Endodermal cell (in vitro differentiated cells): ENCODE data around the gene EHD4. TPM values are rescaled to one million over a fixed set of nuclear protein-coding genes. Genes with fewer than 3 reads are reported as not detected.

Source experiments
- DNase-seq: peaks from one replicate; pipeline ENCODE4 v3.0.0-alpha.2; 2017
- H3K27ac ChIP-seq: 2 replicates; pipeline ENCODE4 v1.5.1; 2013; ENCODE audit warnings: mild to moderate bottlenecking, low read depth, low read length, moderate library complexity
- H3K27me3 ChIP-seq: 2 replicates; pipeline ENCODE4 v1.6.1; 2013; ENCODE audit warnings: mild to moderate bottlenecking, low read length, moderate library complexity; ENCODE audit not compliant: insufficient read depth, control insufficient read depth, poor library complexity, severe bottlenecking
- H3K36me3 ChIP-seq: 2 replicates; pipeline ENCODE4 v1.7.0; 2013; ENCODE audit warnings: mild to moderate bottlenecking, low read length, moderate library complexity; ENCODE audit not compliant: control insufficient read depth, insufficient read depth
- H3K4me1 ChIP-seq: one replicate; pipeline ENCODE4 v1.7.0; 2013; ENCODE audit warnings: low read length; ENCODE audit not compliant: control insufficient read depth, insufficient read depth
- H3K4me3 ChIP-seq: 2 replicates; pipeline ENCODE4 v1.5.1; 2013; ENCODE audit warnings: mild to moderate bottlenecking, low read length, moderate library complexity
- H3K9ac ChIP-seq: 2 replicates; pipeline ENCODE4 v1.6.1; 2013; ENCODE audit warnings: mild to moderate bottlenecking, low read length, moderate library complexity; ENCODE audit not compliant: poor library complexity, severe bottlenecking; ENCODE audit errors: extremely low read depth
- H3K9me3 ChIP-seq: 2 replicates; pipeline ENCODE4 v1.6.1; 2013; ENCODE audit warnings: mild to moderate bottlenecking, low read length, moderate library complexity; ENCODE audit not compliant: control insufficient read depth
- H3K27ac Mint-ChIP-seq: 2 replicates; pipeline ENCODE4 v1.8.0; 2020; ENCODE audit warnings: mixed read lengths
- H3K27me3 Mint-ChIP-seq: 2 replicates; pipeline ENCODE4 v1.8.0; 2021; ENCODE audit warnings: mild to moderate bottlenecking, mixed read lengths; ENCODE audit not compliant: insufficient read depth
- H3K36me3 Mint-ChIP-seq: 2 replicates; pipeline ENCODE4 v1.8.0; 2020; ENCODE audit warnings: low read depth, mixed read lengths
- H3K4me1 Mint-ChIP-seq: 2 replicates; pipeline ENCODE4 v1.8.0; 2020; ENCODE audit warnings: mixed read lengths
- H3K4me3 Mint-ChIP-seq: 2 replicates; pipeline ENCODE4 v1.8.0; 2020; ENCODE audit warnings: mild to moderate bottlenecking, moderate library complexity, mixed read lengths
- H3K9me3 Mint-ChIP-seq: 2 replicates; pipeline ENCODE4 v1.8.0; 2020; ENCODE audit warnings: mild to moderate bottlenecking, mixed read lengths
- WGBS, 2 experiments: methylation state at CpG; one replicate each; pipeline versions ENCODE4 v1.1.5 to v1.1.7; 2013; ENCODE audit warnings: missing lambda C conversion rate in 2 of 2, mixed read lengths in 1 of 2; ENCODE audit not compliant: insufficient coverage in 1 of 2, insufficient read length in 1 of 2; 5-methylcytosine and 5-hydroxymethylcytosine counted together
- total RNA-seq, 2 donors: library from RNA; stranded (reverse); fragmentation: NEBNext Ultra II Directional in 1 of 2; extraction: Animal tissue kit (Norgen Biotek cat#: 25700) in 1 of 2; gene quantifications; 2 replicates in 1 of 2; 3 replicates in 1 of 2; pipeline ENCODE4 v1.2.1, GENCODE V29; 2021
- TF ChIP-seq, protein P1 (sequence below): fragments of 200-600 bp; sonication (generic); conservative IDR thresholded peaks from 2 replicates; pipeline ENCODE4 v1.5.0; 2021; ENCODE audit warnings: antibody characterized with exemption, mild to moderate bottlenecking

EHD4 gene
- total RNA-seq, 2 donors from 2014 or later = 16.9 to 17.3 TPM

DNA sequence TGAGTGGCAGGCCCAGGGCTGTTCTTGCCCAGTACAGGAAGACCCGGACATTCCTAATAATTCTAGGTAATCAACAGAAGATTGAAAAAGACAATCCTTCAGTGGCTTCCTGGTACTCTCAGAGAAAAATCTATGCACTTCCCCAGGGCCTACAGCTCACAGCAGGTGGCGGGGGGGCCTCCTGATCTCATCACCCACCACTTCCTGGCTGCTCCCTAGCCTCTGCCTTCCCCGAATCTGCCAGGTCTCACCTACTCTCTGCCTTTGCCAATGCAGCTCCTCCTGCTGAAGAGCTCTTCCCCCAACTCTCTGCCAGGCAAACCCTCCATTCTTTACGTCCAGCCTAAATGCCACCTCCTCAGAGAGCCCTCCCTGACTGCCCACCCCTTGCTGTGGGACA lies 37.5 kb downstream of the EHD4 start:
- Histone ChIP-seq H3K9ac (no peak overlapping the region), H3K36me3 (peaks cover 27% of the 10 kb centered on the region), H3K27ac (no peak overlapping the region), H3K4me3 (no peak overlapping the region), H3K9me3 (no peaks in the 10 kb centered on the region), H3K4me1 (peaks cover 4% of the 10 kb centered on the region), H3K27me3 (no peaks in the 10 kb centered on the region)
- Mint-ChIP-seq H3K27ac (no peak overlapping the region), H3K4me1 (peaks cover 27% of the 10 kb centered on the region), H3K36me3 (peaks cover 12% of the 10 kb centered on the region), H3K9me3 (no peaks in the 10 kb centered on the region), H3K27me3 (no peaks in the 10 kb centered on the region), H3K4me3 (no peak overlapping the region)
- WGBS, 2 experiments = 71 to 90% methylated on average over 3 to 4 of the region's 4 CpGs
- TF ChIP-seq, protein P1, sequence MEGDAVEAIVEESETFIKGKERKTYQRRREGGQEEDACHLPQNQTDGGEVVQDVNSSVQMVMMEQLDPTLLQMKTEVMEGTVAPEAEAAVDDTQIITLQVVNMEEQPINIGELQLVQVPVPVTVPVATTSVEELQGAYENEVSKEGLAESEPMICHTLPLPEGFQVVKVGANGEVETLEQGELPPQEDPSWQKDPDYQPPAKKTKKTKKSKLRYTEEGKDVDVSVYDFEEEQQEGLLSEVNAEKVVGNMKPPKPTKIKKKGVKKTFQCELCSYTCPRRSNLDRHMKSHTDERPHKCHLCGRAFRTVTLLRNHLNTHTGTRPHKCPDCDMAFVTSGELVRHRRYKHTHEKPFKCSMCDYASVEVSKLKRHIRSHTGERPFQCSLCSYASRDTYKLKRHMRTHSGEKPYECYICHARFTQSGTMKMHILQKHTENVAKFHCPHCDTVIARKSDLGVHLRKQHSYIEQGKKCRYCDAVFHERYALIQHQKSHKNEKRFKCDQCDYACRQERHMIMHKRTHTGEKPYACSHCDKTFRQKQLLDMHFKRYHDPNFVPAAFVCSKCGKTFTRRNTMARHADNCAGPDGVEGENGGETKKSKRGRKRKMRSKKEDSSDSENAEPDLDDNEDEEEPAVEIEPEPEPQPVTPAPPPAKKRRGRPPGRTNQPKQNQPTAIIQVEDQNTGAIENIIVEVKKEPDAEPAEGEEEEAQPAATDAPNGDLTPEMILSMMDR = no peak
- peak; percentile 80 for DNase-seq

DNA sequence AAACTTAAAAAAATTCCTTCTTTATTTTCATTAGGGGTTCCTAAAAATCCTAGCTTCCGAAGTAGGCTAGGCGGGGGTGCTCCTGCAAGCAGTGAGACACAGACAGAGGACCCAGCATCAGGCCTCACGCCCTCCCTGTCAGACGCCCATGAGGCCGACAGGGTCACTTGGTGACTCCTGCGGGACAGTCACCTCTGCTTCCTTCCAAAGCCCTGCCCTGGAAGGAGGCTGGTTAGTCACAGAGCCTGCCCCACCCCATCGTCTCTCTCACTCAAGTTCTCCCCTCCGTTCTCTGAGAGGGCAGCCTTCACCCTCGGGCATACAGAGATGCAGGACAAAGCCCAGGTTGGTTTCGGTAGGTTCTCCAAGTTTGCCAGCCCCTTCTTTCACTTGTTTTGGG lies 38.6 kb downstream of the EHD4 start:
- Mint-ChIP-seq H3K27ac (peak overlapping the region; percentile 21), H3K4me1 (peaks cover 32% of the 10 kb centered on the region)

DNA sequence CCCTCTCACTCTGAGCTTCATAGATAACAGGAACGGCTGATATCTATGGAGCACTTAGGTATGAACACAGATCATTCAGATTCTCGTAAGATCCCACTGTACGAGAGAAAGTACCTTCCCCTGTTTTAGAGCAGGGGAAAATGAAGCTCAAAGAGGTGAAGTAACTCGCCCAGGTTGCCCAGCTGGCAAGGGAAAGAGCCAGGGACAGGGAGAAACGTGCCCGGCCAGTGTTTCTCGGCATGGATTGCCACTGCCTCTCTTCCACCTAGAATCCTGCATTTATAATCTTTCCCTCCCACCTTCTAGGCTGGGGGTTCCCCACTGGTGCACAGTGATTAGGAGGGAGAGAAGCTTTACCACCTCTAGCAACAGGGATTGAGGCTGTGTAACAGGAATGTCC lies 39.0 kb downstream of the EHD4 start:
- no peak for DNase-seq
- Histone ChIP-seq H3K4me3 (no peak overlapping the region), H3K4me1 (peaks cover 9% of the 10 kb centered on the region), H3K27me3 (no peaks in the 10 kb centered on the region), H3K27ac (no peak overlapping the region), H3K36me3 (peaks cover 17% of the 10 kb centered on the region), H3K9me3 (no peaks in the 10 kb centered on the region), H3K9ac (no peak overlapping the region)
- Mint-ChIP-seq H3K4me3 (no peak overlapping the region), H3K9me3 (no peaks in the 10 kb centered on the region), H3K4me1 (peaks cover 36% of the 10 kb centered on the region), H3K27me3 (no peaks in the 10 kb centered on the region), H3K27ac (peak overlapping the region; percentile 84), H3K36me3 (peaks cover 10% of the 10 kb centered on the region)
- WGBS, 2 experiments = 82 to 84% methylated on average over 3 to 6 of the region's 7 CpGs
- TF ChIP-seq, protein P1 = no peak

More for the DNA sequence above, 38.6 kb downstream of the EHD4 start:
- H3K9me3 Mint-ChIP-seq = no peaks in the 10 kb centered on the region
- Histone ChIP-seq H3K27ac (no peak overlapping the region), H3K4me1 (peaks cover 5% of the 10 kb centered on the region), H3K9ac (no peak overlapping the region), H3K4me3 (no peak overlapping the region), H3K27me3 (no peaks in the 10 kb centered on the region), H3K9me3 (no peaks in the 10 kb centered on the region), H3K36me3 (peaks cover 20% of the 10 kb centered on the region)
- TF ChIP-seq, protein P1 = no peak
- 75 to 90% methylated on average over 4 to 10 of the region's 10 CpGs for WGBS, 2 experiments
- no peaks in the 10 kb centered on the region for H3K27me3 Mint-ChIP-seq
- no peak for DNase-seq
- peaks cover 10% of the 10 kb centered on the region for H3K36me3 Mint-ChIP-seq
- H3K4me3 Mint-ChIP-seq = no peak overlapping the region
